GM18498 (cell line): ENCODE measurements around the gene MN1.

ENCODE experiments used
- ATAC-seq: cut with Tn5 transposase; IDR thresholded peaks from one replicate; pipeline ENCODE4 v1.9.1; 2021; ENCODE audit warnings: mild to moderate bottlenecking, moderate library complexity; ENCODE audit not compliant: unreplicated experiment

The MN1 gene

DNA sequence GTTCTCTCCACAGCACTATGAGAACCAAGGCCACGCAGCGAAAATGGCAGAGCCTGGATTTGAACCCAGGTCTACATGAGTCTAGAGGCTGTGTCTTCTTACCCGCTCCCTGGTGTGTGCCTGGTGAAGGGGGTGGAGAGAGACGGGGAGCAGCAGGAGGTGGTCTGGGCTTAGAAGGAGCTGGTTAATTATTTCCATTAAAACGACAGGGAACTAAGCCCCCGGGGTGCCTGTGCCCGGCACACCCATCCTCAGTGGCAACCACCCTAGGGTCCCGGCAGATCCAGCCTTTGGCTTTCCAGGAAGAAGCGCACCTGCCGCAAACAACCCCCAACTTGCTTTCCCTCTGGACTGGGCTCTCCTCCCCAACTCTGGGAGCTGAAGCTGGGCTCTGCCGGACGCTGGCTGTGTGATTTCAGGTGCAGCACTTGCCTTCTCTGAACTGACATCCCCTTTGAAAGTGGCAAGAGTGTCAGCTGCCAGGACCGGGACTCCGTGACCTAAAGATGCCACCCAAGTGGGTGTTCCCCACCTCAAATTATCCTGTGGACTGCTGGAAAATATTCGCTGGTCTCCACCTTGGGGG is 35.8 kb downstream of the MN1 start:
- no peak for ATAC-seq

DNA sequence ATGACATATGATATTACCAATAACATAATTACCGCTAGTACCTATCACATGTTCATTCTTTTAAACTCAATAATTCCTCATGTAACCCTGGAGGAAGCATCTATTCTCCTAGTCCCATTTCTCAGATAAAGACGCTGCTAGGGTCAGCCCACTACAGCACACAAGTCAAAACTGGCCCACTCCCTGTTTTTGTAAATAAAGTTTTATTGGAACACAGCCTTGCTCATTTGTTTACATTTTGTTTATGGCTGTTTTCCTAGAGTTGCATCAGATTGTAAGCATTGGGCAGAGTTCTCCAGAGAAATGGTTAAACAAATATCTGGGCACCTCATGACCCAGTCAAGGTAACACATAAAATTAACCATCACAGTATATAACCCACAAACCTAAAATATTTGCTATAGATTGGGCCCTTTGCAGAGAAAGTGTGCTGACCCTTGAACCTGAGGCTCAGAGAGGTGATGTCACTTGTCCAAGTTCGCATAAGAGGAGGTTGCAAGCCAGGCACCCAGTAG is 36.8 kb downstream of the MN1 start:
- no peak for ATAC-seq

DNA sequence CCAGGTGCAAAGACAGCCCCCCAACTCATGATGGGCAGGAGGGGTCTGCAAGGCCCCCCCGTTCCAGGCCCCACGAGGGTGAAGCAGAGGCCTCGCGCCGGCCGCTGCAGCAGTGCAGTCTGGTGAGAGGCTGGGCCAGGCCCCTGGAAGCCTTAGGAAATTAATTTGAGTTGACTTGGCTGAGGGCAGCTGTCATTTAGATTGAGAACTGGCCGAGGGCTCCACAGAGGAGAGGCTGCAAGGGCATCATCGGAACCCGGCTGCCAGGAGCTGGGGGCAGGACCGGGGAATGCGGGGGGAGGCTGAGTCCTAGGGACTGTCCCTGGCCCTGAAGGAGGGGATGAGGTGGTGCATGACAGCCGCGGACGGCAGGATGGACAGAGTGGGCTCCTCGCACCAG is 39.9 kb downstream of the MN1 start:
- no peak for ATAC-seq

DNA sequence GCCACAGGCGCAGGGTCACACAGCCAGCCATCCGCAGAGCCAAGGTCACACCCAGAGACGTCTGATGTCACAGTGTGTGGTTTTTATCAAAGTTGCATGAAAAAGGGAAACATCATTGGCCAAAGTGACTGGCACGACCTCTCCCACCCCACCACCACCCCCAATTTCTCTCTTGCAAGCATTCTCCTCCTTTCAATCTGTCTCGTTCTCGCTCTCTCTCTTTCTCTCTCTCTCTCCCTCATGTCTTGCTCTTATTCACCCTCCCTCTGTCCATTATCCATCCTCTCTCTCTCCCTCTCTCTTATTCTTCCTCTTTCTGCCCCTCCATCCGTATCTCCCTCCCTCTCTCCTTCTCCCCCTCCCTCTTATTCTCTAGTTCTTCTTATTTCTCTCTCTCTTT is 40.6 kb downstream of the MN1 start:
- no peak for ATAC-seq

DNA sequence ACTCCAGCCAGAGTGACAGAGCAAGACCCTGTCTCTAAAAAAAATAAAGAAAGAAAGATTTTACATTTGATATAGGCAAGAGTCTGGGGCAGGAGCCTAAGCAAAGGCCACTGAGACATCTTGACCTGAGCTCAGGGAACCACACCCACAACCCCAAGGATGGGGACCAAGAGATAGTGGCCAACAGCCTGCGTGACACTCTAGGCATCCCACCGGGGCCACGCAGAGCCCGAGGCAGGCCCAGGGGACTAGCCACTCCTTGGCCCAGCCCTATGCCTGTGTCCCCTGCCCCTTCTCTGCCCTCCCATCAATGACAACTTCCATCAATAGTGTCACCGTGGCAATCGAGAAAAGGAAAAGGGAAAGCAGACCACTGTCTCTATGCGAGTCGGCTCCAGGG is 41.1 kb downstream of the MN1 start:
- ATAC-seq = no peak

DNA sequence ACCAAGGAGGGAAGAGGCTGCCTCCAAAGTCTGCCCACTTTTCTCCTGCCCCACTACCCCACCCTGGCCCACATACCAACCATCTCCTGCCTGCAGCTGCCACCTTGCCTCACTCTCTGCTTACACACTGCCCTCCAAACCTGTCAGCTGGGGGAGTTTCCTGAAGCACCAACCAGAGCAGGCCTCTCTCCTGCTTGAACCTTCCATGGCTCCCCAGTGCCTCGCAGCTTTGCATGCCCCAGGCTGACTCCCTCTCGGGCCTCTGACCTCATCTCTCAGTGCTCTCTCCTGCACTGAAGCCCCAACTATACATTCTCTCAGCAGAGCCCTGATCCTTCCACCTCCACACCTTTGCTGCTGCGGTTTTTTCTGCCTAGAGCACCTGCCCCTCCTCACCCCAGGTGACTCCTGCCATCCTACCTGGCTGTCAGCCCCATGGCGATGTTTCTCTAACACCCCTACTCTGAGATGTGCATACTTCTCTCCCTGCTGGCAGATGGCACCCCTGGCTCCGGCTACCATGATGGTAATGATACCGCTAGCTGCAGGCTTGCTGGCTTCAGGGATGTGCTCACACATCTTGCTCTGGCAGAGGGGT is 43.5 kb downstream of the MN1 start:
- no peak for ATAC-seq

DNA sequence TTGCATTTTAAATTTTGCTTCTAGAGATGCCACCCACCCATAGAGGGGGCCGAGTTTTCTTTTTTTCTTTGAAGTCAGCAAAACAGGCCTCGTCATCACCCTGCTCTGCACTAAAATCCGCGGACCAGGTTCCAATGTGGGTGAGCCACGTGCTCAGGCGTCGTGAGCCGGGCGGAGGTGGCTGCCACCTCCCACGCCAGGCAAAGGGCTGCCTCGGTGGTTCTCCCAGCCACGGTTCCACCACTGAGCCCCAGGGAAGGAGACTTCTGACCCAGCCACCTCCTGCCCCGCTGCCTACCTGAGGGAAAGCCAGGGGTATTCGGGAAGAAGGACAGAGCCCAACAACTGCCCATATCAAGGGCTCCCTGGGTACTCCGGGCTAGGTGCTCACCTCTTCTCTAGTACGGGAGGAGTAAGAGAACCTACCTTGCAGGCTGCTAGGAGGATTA is 45.3 kb downstream of the MN1 start:
- no peak for ATAC-seq

DNA sequence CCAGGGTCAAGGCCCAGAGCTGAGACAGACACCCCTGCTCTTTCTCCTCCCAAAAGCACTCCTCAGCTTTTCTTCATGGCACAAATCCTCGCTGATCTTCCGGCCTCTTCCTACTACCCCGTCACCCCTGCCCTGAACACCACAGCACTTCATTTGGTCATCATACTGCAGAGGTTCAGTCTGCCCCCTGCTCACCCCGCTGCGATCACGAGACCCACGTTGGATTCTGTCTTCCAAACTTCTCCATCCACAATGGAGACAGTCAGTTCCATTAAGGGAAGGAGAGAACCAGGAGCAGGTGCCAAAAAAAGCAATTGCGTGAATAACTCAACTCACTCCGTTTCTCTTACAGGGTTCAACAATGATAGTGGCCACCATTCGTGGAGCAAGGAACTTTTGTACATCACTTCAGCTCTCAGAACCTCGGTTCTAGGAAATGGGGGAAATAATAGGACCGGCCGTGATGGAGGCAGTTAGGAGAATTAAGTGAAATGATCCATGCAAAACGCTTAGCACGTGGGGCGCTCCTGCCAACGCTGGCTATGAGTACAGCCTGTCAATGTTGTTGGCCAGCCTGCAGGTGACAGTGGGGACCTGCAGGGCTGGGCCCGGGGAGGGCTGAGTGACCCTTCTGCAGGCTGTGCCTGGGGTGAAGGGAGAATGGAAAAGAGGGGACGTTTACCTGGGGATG is 45.9 kb downstream of the MN1 start:
- no peak for ATAC-seq

DNA sequence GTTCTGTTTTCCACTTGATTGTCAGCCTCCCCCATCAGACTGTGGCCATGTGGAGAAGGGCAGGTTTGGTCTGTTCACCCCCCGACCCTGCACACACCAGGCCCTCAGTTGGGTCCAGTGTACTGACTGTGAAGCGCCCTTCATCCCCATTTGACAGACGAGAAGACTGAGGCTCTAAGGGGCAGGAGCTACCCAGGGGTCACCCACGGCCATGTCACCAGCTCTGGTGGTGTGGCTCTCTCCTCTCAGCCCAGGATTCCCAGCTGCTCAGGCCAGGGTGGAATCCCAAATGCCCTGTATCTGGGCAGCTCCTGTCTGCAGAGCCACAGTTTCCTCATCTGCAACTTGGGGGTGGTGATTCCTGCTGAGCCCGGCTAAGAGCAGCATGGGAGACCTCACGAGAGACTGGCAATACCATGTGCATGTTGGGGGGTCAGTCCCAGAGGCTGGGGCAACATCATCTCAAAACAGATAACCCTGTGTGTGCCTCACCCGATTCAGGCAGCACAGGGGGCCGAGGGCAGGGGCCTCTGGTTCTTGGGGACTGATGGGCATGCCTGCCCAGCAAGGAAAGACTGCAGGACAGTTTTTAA is 46.6 kb downstream of the MN1 start:
- ATAC-seq = no peak

DNA sequence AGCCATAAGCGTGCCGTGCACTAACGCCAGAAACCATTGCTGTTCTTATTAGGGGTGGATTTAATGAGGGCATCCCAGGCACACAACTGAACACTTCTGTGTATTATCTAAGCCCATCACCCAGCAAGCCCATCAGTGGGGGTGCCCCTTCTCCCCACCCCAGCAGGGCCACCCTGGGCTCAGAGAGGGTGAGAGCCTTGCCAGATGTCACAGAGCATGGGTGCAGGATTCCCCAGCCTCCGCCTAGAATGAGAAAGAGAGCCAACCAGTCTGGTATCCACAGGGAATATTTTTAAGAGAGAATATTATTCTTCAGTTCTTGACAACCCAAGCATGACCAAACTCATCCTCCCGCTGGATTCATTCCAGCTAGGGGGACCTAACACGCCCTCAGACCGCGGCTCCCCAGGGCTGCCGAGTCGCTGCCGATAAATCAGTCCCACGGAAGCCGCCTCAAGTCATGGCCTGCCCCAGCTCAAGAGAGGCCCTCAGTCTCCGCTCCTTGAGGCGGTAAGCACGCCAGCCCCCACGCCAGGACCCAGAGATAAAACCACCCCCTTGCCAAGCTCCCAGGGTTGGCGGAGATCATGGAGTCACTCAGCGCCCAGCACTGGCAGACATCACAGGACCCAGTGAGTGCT is 47.2 kb downstream of the MN1 start:
- no peak for ATAC-seq

DNA sequence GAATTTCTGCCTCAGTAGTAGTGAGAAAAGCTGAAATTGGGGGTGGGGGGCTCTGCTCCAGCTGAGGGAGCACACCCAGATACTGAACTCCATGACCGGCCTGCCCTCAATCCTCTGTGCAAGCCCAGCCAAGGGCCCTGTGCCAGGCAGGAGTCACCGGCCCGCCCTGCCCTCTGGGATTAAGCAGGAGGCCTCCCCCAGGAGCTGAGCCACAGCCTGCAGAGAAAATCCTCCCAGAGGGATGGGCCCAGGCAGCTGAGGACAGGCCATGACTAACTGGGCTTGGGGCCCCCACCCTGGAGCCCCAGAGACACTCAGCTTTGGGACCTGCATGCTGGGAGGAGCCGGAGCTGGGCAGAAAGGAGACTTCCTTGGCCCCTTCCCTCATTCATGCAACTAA is 48.8 kb downstream of the MN1 start:
- ATAC-seq = no peak

DNA sequence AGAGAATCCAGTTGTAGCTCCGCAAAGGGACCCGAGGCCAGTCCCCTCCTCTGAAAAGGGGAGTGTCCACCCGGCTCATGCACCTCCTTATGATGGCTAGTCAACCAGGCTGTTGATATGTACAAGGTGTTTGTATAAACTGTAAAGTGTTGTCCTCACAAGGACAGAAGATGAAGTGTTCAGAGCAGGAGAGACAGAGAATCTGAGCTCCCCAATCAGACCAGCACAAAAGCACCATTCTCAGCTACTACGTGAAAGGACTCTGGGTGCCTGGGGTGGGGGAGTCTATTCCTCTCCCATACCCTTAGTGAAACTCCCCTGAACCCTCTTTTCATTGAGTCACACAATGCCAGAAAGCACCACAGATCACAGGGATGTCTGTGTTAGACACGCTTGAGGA is 49.4 kb downstream of the MN1 start:
- ATAC-seq = no peak

DNA sequence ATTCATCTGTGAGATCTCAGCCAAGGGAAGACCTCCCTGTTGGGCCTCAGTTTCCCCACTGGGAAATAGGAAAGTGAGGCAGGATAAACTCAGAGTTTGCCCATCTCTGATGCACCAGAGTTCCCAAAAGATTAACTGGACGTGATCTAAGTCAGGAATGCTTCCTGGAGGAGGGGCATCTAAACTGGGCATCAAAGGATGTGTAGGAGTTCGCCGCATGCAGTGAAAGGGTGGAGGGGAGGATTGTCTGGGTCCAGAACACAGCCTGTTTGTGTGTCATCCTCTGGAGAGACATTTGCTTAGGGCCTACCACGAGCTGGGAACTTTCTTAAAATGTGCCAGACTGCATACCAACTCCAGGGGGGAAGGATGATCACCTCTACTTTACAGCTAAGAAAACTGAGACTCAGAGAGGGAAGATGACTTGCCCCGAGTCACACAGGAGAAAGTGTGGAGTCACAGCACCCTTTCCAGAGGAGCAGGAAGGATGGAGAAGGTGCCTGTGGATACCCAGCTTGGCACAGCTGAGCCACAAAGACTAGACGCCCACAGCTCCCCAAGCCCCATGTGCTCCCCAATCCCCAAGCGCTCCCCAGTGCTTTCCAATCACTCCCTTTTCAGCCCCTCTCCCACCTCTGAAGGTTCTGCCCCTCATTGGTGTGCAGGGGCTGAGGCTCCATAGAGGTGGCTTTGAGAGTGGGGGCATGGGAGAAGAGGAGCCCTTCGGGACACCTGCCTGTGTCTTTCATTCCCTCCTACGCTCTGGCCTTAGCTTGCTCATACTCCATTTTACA is 50.1 kb downstream of the MN1 start:
- no peak for ATAC-seq

DNA sequence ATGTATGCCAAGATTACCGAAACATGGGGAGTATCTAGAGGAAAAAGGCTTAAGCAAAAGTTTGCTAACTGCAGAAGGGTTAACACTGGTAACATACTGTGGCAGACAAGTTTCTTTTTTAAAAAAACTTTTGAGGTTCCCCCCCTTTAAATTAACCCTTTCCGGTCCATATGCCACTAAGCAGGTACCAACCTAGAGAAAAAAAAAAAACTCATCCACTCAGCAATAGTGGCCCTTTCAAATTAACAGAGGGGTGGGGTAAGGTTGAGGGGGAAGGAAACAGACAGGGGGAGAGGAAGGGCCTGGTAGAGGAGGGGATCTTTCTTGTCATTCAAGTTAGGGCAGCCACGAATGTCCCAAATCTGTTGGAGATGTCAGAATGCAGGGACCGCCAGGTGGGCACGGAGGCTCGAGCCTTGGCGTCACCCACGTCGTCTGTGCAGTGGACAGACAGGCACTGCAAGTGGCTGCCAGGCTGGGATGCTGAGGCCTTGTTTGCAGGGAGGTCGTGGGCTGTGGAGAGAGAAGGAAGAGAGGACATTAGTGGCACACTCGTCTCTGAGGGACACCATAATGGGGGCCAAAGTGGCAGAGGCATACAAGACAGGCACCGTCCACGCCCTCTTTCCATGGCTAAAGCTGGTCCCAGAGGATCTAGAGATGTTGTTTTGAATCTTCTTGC is 50.8 kb downstream of the MN1 start:
- no peak for ATAC-seq

DNA sequence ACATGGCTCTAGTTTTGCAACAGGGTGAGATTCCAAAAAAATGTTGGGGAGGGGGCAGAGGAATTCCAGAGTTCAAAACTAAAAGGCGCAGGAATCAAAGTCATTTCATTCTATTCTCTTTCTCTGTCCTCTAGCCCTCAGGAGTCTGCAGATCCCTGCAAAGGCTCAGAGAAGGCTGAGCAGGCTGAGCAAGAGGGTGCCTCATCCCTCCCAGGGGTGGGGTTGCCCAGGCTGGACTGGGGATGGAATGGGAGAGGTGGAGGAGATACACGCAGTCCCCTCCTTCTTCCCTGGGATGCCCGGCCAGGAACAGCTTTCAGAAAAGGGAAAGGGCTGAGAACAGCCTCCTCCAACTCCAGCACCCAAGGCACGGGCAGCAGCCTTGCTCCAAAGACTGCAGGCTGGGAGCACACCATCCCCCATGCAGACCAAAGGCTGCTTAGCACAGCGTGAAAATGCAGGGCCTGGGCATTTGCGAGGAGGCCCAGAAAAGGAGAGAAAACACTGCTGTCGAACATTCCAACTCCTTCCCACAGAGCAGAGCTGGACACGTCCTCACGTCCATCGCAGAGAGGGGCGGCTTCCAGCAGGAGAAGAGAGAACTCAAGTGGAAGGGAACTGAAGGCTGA is 51.8 kb downstream of the MN1 start:
- ATAC-seq = no peak

DNA sequence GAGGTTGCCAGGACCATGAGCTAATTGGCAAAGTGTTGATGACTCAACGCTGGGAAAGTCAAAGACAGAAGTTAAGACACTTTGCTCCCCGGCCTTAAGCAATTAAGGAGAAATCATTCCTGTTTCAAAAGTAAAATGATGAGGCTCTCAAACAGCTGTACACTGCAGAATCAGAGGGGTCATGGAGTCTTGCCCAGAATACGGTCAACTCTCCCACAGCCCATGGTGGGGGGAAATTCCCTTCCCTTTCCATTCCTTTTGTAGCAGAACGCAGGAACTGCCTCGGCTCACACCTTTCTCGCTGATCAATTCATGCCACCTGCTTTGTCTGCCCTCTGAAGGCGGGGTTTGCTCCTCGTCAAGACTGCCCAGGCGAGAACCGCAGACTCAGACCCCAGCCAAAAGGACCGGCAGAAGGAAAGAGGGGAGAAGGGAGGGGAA is 52.8 kb downstream of the MN1 start:
- ATAC-seq = no peak

DNA sequence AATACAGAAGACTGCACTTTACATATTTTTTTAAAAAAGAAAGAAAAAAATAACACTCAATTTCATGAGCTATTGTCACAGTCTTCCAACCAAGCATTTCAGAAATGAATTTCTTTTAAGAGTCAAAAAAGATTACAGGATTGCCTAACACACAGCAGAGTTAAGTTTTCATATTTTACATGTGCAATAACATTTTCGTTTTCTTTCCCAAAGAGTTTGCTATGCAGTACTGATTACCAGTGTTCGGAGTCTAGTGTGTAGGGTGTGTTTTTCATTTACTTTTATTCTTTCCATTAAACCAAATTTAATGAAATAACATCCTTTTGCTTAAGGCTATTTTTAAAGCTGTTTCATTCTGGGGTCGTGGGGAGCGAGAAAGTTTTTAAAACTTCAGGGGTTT is 53.2 kb downstream of the MN1 start:
- ATAC-seq = no peak

DNA sequence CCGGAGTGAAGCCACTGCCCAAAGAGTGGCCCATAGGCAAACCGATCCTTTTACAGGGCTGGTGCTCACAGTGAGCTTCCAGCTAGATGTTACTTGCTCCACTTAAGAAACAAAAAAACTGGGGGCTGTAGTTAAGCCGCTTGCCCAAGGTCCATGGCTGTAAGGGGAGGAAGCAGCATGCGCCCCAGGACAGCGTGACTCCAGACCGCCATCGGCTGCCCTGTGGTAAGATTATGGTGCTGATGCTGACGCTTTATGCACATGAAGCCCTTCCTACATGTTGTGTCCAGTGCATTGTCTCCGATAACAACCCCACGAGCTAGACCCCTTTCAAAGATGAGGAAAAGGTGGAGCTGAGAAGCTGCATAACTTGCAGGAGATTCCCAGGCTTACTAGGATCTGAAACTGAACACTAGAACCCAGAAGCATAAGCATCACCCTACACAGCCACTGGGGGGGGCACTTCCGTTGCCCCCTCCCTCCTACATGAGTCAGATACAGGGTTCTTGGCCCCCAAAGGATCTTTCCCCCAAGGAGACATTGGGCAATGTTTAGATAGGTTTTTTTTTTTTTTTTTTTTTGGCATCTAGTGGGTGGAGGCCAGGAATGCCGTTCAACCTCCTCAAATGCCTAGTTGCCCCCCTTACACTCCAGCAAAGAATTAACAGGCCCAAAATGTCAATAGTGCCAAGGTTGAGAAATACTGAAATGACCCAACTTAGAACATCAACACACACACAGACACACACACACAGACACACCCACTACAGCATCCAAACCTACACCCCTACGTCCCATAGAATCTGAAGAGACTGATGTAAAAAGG is 53.9 kb downstream of the MN1 start:
- no peak for ATAC-seq

DNA sequence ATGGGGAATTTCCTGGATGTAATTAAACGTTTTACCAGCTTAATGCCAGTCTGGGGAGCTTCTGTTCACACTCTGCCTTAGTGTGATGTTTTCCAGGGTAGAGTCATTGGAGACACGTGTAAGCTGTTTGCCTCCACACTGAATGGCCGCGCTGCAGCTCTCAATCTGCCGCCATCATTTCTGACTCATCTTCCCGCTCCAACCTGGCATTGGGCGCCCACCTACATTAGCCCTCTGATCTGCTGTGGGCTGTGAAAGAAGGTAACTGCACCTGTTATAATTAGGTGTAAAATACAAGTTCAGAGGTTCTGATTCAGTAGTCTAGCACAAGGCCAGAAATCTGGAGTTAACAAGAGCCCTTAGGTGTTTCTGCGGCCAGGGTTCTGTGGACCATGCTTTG is 54.6 kb downstream of the MN1 start:
- no peak for ATAC-seq
